ENCODE data around the gene AGBL1. TPM values are rescaled to one million over a fixed set of nuclear protein-coding genes. Genes with fewer than 3 reads are reported as not detected.

The AGBL1 gene
- total RNA-seq, 1 experiment from 2014 or later = not detected

- Histone ChIP-seq H3K56ac (ENCODE audit: insufficient read length, low read depth, low read length) (no peak overlapping the region), H3K23ac (ENCODE audit: insufficient read length, low read depth, low read length) (no peak overlapping the region), H2AFZ (ENCODE audit: low read length) (no peak overlapping the region), H3K27me3 (ENCODE audit: insufficient read depth, low read length) (no peaks in the 10 kb centered on the region), H2AK5ac (ENCODE audit: insufficient read length, low read length) (no peak overlapping the region), H3K4ac (ENCODE audit: low read depth, low read length) (no peak overlapping the region), H2BK120ac (ENCODE audit: low read depth, low read length, poor library complexity, severe bottlenecking) (no peak overlapping the region), H3K18ac (ENCODE audit: insufficient read length, low read depth, low read length) (no peak overlapping the region), H3K79me2 (ENCODE audit: insufficient read depth, low read length) (no peaks in the 10 kb centered on the region), H3K14ac (ENCODE audit: insufficient read depth, low read length) (no peak overlapping the region), H4K91ac (ENCODE audit: insufficient read length, low read depth, low read length) (no peak overlapping the region), H4K8ac (replicated peaks; ENCODE audit: insufficient read length, low read depth, low read length) (no peak overlapping the region), H3K23me2 (ENCODE audit: insufficient read length, low read depth, low read length, poor library complexity, severe bottlenecking) (no peaks in the 10 kb centered on the region), H2BK20ac (ENCODE audit: low read depth, low read length, poor library complexity, severe bottlenecking) (no peak overlapping the region), H3T11ph (ENCODE audit: low read length) (no peak overlapping the region), H3K27ac (ENCODE audit: insufficient read length, low read depth, low read length) (no peak overlapping the region), H2BK12ac (ENCODE audit: insufficient read length, low read depth, low read length) (no peak overlapping the region), H4K5ac (ENCODE audit: insufficient read length, low read depth, low read length) (no peak overlapping the region), H3K4me2 (ENCODE audit: insufficient read depth, insufficient read length, low read length) (no peak overlapping the region), H4K20me1 (ENCODE audit: control insufficient read depth, insufficient read depth, insufficient read length) (no peaks in the 10 kb centered on the region), H3K9ac (ENCODE audit: extremely low read depth, insufficient read length, low read length) (no peak overlapping the region), H2BK15ac (ENCODE audit: low read depth, low read length) (no peak overlapping the region), H2BK5ac (ENCODE audit: insufficient read length, low read length) (no peak overlapping the region), H3K4me1 (ENCODE audit: insufficient read depth, low read length) (no peaks in the 10 kb centered on the region), H3K9me3 (ENCODE audit: control insufficient read depth, low read depth, low read length) (no peaks in the 10 kb centered on the region), H3K79me1 (ENCODE audit: insufficient read depth, low read depth, low read length, poor library complexity, severe bottlenecking) (no peaks in the 10 kb centered on the region)
- Mint-ChIP-seq H3K9me3 (no peaks in the 10 kb centered on the region), H3K36me3 (ENCODE audit: insufficient read depth in 1 of 3, low read depth in 3 of 3) (no peaks in the 10 kb centered on the region), H3K4me1 (no peaks in the 10 kb centered on the region), H3K27me3 (ENCODE audit: low read depth) (no peaks in the 10 kb centered on the region), H3K27ac (no peak overlapping the region), H3K4me3 (no peak overlapping the region)
- TF ChIP-seq CTCF (conservative IDR thresholded peaks at IDR 0.05) = no peak
- DNase-seq = no peak
- WGBS (ENCODE audit: extremely low coverage, insufficient read length, low lambda C conversion rate) = no CpG with 5 or more reads among the region's 3 CpGs
Measured at GRCh38 chr15:86802244-86802643, 722.6 kb downstream of the AGBL1 start.

Measured in H9 (cell line).